ENCODE results near the gene PAK6. TPM values are rescaled to one million over a fixed set of nuclear protein-coding genes. Genes with fewer than 3 reads are reported as not detected.
A peak's percentile ranks its signal among the peaks of the same experiment; 100 is the strongest.

PAK6 gene
- total and polyA plus RNA-seq, 9 of the 15 experiments (the other 6 are each of a cell fraction or from before 2014, with no cell fraction given) = 0.03 to 0.74 (median 0.16) TPM; not detected in 2

DNA sequence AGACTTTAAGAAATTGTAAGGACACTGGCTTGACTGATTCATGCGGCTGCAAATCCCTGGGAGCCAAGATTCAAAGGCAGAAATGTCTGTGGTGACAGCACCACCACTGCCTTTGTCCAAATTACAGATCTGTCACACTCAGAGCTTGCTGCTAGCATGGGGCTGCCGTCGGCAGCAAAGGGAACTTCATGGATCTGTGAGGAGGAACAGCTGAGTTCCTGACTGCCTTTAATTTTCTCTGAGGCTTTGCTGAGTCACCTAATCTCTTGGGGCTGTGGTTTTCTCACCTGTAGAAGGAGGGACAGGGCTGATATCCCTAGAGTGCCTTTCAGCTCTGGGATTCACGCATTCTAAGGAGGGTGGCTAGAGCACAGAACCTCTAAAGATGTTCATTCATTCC is 4.1 kb upstream of the PAK6 start (continued):
- TF ChIP-seq, protein P1, sequence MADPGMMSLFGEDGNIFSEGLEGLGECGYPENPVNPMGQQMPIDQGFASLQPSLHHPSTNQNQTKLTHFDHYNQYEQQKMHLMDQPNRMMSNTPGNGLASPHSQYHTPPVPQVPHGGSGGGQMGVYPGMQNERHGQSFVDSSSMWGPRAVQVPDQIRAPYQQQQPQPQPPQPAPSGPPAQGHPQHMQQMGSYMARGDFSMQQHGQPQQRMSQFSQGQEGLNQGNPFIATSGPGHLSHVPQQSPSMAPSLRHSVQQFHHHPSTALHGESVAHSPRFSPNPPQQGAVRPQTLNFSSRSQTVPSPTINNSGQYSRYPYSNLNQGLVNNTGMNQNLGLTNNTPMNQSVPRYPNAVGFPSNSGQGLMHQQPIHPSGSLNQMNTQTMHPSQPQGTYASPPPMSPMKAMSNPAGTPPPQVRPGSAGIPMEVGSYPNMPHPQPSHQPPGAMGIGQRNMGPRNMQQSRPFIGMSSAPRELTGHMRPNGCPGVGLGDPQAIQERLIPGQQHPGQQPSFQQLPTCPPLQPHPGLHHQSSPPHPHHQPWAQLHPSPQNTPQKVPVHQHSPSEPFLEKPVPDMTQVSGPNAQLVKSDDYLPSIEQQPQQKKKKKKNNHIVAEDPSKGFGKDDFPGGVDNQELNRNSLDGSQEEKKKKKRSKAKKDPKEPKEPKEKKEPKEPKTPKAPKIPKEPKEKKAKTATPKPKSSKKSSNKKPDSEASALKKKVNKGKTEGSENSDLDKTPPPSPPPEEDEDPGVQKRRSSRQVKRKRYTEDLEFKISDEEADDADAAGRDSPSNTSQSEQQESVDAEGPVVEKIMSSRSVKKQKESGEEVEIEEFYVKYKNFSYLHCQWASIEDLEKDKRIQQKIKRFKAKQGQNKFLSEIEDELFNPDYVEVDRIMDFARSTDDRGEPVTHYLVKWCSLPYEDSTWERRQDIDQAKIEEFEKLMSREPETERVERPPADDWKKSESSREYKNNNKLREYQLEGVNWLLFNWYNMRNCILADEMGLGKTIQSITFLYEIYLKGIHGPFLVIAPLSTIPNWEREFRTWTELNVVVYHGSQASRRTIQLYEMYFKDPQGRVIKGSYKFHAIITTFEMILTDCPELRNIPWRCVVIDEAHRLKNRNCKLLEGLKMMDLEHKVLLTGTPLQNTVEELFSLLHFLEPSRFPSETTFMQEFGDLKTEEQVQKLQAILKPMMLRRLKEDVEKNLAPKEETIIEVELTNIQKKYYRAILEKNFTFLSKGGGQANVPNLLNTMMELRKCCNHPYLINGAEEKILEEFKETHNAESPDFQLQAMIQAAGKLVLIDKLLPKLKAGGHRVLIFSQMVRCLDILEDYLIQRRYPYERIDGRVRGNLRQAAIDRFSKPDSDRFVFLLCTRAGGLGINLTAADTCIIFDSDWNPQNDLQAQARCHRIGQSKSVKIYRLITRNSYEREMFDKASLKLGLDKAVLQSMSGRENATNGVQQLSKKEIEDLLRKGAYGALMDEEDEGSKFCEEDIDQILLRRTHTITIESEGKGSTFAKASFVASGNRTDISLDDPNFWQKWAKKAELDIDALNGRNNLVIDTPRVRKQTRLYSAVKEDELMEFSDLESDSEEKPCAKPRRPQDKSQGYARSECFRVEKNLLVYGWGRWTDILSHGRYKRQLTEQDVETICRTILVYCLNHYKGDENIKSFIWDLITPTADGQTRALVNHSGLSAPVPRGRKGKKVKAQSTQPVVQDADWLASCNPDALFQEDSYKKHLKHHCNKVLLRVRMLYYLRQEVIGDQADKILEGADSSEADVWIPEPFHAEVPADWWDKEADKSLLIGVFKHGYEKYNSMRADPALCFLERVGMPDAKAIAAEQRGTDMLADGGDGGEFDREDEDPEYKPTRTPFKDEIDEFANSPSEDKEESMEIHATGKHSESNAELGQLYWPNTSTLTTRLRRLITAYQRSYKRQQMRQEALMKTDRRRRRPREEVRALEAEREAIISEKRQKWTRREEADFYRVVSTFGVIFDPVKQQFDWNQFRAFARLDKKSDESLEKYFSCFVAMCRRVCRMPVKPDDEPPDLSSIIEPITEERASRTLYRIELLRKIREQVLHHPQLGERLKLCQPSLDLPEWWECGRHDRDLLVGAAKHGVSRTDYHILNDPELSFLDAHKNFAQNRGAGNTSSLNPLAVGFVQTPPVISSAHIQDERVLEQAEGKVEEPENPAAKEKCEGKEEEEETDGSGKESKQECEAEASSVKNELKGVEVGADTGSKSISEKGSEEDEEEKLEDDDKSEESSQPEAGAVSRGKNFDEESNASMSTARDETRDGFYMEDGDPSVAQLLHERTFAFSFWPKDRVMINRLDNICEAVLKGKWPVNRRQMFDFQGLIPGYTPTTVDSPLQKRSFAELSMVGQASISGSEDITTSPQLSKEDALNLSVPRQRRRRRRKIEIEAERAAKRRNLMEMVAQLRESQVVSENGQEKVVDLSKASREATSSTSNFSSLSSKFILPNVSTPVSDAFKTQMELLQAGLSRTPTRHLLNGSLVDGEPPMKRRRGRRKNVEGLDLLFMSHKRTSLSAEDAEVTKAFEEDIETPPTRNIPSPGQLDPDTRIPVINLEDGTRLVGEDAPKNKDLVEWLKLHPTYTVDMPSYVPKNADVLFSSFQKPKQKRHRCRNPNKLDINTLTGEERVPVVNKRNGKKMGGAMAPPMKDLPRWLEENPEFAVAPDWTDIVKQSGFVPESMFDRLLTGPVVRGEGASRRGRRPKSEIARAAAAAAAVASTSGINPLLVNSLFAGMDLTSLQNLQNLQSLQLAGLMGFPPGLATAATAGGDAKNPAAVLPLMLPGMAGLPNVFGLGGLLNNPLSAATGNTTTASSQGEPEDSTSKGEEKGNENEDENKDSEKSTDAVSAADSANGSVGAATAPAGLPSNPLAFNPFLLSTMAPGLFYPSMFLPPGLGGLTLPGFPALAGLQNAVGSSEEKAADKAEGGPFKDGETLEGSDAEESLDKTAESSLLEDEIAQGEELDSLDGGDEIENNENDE (IDR thresholded peaks at IDR 0.05; ENCODE audit: low read depth, low read length) = no peak
- TF ChIP-seq THRAP3 (IDR thresholded peaks at IDR 0.05; ENCODE audit: borderline replicate concordance) (no peak), CTBP1 (IDR thresholded peaks at IDR 0.05; ENCODE audit: borderline replicate concordance) (peak; percentile 54; the same call in 1 of the 2 replicates), TEAD1 (CRISPR knock-in tag; IDR thresholded peaks at IDR 0.05) (no peak), ZEB2 (IDR thresholded peaks at IDR 0.05) (peak; percentile 79), ZNF232 (CRISPR knock-in tag; IDR thresholded peaks at IDR 0.05) (no peak), CCNT2 (IDR thresholded peaks at IDR 0.05; ENCODE audit: borderline replicate concordance, extremely low read depth, insufficient read length, low read depth, low read length) (no peak), MAFF (IDR thresholded peaks at IDR 0.05; ENCODE audit: low read length) (peak; percentile 69), JUND (IDR thresholded peaks at IDR 0.05; ENCODE audit: borderline replicate concordance, low read depth, low read length) (peak; percentile 43; the same call in 1 of the 2 replicates), JUND (tag; IDR thresholded peaks at IDR 0.05; ENCODE audit: borderline replicate concordance, low read depth, low read length) (no peak; the same call in 2 of the 3 replicates), EHMT2 (IDR thresholded peaks at IDR 0.05) (no peak), SNRNP70 (optimal IDR thresholded peaks at IDR 0.05; ENCODE audit: low read depth, low read length) (no peak), KDM5B (IDR thresholded peaks at IDR 0.05; ENCODE audit: insufficient replicate concordance, low read depth, low read length) (no peak)
- TF ChIP-seq, protein P2, sequence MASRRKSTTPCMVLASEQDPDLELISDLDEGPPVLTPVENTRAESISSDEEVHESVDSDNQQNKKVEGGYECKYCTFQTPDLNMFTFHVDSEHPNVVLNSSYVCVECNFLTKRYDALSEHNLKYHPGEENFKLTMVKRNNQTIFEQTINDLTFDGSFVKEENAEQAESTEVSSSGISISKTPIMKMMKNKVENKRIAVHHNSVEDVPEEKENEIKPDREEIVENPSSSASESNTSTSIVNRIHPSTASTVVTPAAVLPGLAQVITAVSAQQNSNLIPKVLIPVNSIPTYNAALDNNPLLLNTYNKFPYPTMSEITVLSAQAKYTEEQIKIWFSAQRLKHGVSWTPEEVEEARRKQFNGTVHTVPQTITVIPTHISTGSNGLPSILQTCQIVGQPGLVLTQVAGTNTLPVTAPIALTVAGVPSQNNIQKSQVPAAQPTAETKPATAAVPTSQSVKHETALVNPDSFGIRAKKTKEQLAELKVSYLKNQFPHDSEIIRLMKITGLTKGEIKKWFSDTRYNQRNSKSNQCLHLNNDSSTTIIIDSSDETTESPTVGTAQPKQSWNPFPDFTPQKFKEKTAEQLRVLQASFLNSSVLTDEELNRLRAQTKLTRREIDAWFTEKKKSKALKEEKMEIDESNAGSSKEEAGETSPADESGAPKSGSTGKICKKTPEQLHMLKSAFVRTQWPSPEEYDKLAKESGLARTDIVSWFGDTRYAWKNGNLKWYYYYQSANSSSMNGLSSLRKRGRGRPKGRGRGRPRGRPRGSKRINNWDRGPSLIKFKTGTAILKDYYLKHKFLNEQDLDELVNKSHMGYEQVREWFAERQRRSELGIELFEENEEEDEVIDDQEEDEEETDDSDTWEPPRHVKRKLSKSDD (conservative IDR thresholded peaks at IDR 0.05; ENCODE audit: low read length) = no peak

Measured in K562 (cell line).